Stimulated activated CD4-positive, alpha-beta T cell treated with anti-CD3 and anti-CD28 coated beads, Interleukin-1b, Interleukin-23, amount 100 ng/mL, for 1 hour (primary cell): ENCODE measurements around the gene VGF.
A peak's percentile ranks its signal among the peaks of the same experiment; 100 is the strongest.

Experiments
- DNase-seq, 2 donors: peaks; one replicate each; pipeline ENCODE4 v3.0.0-alpha.2; 2020; ENCODE audit warnings: low read depth in 2 of 2

VGF gene

DNA sequence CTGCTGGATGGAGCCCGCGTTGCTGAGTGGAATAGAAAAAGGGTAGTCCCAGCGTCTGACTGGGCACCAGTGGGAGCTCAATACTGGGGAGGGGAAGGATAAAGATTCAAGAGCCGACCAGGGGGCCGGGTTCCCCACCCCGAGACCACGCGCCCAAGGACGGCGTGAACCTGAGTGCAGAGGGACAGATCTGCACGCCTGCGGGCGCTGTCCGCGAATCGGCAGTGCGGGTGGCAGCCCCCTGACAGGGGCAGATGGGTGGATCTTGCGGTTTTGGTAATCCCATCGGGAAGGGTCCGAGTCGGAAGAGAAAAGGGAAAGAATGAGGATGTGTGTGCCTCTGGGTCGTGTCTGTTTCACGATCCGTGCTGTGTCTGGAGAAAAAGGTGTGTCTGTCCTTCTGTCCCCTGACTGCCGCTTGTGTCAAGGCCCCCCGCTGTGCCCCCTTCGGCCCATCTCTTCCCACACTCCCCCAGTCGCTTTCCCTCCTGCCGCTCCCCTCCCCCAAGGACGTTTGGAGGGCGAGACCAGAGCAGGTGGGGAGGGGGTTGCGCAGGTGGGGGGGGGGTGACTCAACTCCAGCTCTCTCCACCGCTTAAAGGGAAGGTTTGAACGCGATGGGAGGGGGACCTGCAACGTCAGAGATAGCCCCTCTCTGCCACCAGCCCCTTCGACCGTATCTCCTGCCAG is 734 bp upstream of the VGF start:
- DNase-seq, result no peak

DNA sequence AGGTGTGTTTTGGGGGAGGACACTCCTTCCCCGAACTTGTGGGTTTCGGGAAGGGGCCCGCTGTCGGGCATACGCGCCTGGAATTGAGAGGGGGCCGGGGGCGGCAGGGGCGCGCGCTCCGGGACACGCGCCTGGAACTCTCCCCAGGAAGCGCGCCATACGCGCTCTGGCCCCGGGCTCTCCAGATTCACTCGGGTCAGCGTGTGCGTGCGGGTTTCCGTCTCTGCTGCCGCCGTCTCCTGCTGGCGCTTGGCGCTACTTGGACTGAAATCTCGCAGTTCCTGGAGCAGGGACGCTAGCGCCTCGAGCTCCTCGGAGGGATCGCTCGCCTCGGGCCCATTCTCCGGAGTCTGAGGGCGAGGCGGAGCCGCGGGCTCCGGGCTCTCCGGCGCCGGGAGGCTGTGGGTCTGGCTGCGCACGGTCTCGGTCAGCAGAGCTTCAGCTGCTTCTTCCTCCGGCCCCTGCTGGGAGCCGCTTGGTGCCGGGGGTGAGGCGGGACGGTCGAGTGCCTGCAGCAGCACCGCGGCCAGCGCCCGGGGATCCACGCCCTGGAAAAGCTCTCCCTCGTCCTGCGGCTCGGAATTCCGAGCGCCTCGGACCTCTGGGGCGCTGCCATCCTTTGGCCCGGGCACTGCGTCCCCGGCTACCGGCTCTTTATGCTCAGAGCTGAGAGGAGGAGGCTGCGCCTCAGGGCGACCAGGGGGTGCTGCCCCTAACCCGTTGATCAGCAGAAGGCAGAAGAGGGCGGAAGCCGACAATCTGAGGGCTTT is 1.1 kb downstream of the VGF start:
- DNase-seq, result no peak

DNA sequence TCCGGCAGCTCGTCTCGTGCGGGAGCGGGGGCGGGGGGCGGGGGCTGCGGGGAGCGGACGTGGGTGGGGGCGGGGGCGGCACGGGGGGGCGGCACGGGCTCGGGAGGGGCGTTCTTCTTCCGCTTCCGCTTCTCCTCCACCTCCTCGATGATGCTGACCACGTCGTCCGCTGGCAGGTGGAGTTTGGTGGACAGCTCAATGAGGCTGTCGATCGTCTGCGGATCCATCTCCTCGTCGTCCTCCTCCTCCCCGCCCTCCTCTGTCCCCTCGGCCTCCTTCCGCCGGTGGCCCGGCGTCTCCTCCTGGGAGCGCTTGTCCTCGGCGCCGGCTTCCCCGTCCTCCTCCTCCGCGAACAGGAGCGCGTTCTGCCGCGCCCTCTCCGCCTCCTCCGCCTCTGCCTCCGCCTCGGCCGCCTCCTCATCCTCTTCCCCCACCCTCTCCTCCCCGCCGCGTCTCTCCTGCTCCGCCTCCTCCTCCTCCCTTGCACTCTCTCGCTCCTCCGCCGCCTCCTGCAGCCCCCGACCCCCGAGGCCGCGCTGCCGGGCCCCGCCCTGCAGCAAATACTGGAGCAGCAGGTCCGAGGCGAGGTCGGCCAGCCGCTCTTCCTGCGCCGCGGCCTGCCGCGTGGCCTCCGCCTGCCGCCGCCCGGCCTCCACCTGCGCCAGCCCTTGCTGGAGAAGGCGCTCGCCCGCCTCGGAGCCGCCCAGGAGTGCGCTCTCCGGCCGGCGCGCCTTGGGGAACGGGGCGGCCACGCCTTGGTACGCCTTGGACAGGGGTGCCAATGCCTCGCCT is 1.9 kb downstream of the VGF start:
- no peak for DNase-seq

DNA sequence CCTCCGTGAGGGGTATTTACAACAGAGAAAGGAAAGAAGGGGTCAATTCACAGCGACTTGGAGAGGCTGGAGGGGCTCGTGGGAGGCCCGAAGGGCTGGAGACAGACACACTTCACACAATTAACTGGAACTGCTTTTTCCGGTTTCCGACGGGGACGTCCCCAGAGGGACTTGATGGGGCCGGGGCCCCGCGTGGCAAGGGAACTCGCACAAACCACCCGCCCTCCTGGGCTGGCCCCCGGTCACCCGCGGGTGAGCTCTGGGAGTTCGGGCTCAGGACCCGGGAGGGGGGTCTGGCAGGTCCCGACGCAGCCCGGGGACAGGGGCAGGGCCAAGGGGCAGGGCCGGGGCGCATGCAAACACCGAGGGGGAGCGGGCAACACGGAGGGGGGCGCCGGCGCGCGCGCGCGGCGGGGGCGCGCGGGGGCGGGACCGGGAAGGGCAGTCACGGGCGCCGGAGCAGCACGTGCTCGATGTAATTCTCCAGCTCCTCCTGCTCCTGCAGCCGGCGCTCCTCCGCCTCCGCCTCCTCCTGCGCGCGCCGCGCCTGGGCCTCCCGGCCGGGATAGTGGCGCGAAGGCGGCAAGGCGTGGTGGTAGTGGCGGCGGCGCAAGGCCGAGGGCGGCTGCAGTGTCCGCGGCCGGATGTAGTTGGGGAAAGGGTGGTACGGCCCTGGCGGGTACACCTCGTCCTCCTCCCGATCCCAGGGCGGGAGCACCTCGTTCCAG is 2.7 kb downstream of the VGF start:
- DNase-seq, result no peak

DNA sequence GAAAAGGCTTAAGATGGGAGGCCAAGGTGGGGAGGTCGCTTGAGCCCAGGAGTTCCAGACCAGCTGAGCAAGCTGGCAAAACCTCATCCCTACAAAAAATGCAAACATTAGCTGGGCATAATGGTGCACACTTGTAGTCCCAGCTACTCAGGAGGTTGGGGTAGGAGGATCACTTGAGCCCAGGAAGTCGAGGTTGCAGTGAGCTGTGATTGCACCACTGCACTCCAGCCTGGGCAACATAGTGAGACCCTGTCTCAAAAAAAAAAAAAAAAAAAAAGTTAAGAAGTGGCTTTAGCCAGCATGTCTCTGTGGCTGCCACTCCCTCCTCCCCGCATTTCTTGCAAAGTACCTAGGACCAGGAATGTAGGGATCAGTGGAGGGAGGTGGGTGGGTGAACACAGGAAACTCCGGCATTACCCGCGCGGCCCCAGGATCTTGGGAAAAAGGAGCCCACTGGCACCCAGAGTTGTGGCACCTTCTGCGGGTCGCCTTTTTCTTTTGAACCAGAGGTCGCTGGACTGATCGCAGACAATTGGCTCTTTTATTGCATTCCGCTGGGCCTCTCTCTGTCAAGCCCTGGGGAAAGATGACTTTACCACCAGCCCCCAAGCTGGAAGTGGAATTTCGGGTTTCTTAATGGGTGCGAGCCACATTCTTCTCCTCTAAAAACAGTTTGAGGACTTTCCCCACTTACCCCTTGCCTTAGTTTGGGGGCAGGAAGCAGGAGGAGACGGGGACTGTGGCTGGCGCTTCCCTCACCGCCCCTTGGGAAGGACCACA is 3.5 kb downstream of the VGF start:
- no peak for DNase-seq

DNA sequence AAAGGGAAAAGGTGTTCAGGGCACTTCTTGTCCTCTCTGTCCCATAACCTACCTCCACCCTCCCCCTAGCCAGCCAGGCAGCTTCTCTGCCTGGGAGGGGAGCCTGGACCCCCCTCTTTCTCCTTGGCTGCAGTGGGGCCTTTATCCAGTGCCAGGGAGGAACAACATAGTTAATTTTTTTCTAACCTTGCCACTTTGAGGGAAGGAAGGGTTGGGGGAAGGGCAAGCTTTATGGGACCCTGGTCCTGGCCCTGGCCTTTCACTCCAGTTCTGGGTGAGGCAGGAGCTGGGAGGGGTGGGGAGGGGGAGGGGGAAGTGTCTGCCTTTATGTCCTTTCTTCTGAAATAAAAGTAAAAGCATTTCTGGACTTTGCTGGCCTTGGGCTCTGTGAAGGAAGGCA is 4.5 kb downstream of the VGF start:
- no peak for DNase-seq

DNA sequence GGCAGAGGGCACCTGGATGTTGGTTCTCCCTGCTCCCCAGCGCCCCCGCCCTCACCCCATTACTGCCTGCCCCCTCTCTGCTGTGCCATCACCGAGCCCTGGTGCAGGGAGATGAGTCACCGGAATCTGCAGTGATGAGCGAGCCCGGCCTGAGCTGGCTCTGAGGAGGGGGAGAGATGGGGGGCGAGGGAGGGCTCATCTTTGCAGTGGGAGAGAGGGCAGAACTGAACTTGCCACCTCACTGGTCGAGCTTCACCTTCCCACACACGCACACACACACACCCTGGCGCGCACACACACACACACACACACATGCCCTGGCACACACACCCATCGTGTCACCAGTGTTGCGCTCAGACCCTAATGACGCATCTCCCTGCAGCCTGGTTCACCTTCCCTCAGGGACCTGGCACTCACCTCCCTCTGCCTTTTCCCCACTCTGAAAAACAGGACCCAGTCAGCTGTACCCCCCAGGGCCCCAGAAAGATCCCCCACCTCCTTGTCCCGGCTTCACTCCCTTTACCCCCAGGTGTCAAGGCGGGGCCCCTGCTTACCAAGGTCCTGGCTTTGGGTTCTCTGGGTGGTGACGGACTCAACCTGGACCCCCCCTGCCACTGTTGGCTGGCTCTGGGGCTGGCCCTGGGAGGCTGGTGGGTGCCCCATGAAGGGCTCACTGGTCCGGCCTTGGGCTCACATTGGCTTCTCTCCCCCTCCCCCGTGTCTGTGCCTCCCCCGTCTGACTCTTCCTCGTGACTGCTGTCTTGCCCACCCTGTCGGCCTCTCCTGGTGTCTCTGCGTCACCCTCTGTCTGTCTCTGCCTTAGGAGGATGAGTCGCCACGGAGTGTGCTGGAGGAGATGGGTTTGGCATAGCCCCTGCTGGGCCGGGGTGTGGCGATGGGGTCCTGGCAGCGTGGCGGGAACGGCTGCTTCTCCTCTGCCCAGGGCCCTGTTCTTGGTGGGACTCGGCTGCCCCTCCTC is 5.4 kb downstream of the VGF start:
- DNase-seq, result no peak

DNA sequence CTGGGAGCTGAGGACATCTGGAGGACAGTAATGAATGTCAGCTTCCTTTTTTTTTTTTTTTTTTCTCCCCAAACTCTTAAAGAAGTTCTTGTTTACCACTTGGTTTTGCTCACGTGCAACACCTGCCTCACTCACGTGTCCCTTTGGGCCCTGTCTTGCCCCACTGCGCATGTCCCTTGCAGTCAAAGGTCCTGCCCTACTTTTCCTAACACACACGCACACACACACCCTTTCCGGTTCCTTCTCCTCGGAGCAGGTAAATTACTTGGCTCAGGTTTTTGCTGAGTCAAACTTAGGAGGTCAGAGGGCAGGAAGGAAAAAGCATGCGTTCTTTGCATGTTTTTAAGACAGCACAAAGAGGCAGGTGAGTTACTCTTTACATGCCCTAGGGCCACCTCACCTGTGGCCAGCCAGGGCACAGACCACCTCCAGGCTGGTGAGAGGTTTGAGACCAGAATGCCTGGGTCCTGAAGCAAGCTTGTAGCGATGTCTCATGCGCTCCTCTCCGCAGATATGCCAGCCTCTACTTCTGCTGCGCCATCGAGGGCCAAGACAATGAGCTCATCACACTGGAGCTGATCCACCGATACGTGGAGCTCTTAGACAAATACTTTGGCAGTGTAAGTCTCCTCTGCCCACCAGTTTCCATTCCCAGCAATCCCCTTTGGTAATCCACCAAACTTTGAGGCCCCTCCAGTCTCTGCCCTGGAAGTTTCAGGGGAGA is 8.3 kb downstream of the VGF start:
- no peak for DNase-seq

DNA sequence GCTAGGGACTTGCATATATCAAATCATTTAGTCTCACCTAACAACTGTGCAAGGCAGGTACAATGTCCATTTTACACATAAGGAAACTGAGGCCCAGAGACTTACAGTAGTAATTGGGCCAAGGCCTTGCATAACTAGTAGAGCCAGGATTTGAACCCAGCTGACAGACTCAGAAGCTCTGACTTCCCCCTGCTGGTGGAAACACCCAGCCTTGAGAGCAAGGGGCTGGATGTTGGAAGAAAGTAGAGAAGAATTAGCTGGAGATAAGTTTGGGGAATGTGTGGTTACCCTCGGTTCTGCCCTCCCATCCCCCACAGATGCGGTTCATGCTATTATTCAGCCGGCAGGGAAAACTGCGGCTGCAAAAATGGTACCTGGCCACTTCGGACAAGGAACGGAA is 9.1 kb downstream of the VGF start:
- no peak for DNase-seq

DNA sequence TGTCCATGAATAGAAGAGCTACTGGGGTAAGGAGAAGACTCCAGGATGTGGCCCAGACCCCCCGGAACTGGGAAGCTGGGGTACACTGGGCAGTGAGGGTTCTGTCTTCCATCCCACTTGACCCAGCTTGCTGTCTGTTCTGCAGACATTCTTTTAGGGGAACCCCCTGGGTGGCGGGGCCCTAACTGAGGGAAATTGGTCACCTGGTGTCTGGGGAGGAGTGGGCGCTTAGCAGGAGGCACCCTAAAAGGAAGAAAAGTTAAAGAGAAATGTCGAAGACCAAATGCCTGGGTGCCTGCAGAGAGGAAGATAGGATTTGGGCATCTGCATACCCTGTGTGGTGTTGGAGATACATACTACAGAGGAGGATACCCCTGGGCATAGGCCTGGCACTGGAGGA is 10.1 kb downstream of the VGF start:
- DNase-seq, result no peak

DNA sequence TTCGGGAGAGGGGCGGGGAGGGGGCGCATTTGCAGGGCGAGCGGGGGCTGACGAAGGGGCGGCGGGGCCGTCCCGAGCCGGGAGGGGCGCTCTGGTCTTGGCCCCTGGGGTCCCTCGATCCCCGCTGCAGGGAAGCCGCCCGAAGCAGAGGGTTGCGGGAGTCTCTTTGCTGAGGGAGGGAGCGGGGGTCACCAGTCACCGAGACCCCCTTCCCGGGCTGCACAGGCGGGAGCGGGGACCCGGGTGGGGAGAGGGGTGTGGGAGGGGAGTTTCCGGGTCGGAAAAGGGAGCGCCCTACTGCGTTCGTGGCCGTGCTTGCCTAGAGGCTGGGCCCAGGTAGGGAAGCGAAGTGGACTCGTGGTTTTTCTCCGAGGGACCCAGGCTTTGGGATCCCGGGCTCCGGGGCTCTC is 10.7 kb downstream of the VGF start:
- no peak for DNase-seq

DNA sequence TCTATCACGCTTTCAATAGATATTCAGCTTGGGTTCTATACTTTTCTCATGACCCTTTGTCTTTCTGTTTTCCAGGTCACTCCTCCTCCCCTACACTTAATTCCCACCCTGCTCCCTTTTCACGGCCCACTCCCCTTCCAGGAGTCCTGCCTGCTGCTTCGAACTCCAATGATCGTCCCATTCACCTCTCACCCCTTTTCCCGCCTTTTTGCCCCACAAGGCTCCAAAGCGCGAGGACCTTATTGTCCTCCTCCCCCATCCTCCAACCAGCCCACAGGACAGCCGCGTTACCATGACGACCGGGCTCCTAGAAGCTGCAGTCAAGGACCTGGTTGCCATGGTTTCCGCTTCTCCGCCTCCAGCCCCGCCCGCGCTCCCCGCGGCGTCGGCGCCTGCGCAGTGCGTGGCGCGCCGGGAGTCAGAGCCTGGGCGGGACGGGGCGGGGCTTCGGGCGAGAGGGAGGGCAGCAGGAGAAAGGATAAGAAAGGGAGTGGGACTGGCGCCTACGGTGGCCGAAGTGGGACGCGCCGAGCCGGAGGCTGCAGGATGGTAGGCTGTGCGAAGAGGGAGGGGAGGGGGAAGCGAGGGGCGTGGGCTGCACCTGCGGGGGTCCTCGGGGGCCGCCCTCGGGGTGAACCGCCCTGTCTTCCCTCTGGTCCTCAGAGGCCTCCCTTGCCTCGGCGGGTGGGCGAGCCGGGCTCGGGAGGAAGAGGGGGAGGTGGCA is 11.2 kb downstream of the VGF start, which contains the start of gene AP1S1:
TSS of gene AP1S1 (plus strand) at position 508 of the 724 bp plus-strand sequence. CDS start at position 547, 39 bp downstream.
- peak; percentile 81 to 86 for DNase-seq

DNA sequence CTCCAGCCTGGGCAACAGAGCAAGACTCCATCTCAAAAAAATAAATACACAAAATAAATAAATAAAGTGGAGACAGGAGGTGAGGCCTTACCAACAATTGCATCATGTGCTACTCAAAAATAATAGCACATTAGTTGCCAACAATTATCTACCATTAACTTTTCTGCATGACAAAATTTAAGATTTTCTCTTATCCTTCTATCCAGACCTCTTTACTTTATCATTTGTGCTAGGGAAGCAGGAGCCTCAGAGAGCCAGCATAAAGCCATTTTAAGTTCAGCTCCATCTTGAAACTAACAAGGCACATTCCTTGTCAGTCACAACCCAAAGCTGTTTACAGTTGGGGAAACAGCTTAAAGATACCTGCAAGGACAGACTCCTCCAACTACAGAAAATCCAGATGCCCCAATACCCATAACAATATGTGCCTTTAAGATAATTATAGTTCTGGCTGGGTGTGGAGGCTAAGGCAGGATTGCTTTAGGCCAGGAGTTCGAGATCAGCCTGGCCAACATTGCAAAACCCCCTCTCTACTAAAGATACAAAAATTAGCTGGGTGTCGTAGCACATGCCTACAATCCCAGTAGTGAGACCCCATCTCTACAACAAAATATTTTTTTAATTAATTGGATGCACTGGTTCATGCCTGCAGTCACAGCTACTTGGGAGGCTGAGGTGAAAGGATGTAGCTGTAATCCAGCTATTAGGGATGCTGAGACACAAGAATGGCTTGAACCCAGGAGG is 13.3 kb downstream of the VGF start:
- no peak for DNase-seq

DNA sequence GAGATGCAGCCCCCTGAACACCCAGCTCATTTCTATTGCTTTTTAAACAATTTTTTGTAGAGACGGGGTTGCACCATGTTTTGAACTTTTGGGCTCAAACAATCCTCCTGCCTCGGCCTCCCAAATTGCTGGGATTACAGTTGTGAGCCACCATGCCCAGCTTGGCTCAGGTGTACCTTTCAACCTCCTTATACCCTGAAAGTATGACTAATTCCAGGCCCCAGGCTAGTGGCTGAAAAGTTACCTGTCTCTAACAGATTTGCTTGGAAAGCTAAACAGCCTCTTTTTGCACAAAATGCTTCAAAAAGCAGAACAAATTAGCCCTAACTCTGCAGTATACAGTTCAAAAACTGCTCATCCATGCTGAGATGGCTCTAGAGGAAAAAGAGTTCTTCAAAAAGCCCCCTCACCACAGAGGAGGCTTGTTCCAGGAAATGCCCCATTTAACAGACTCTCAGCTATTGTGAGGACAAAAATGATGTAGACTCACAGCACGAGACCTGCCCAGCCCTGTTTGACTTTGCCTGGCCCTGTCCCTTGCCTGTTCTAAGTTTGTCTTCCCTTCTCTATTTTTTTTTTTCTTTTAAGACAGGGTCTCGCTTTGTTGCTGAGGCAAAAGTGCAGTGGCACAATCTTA is 24.5 kb downstream of the VGF start:
- no peak for DNase-seq

DNA sequence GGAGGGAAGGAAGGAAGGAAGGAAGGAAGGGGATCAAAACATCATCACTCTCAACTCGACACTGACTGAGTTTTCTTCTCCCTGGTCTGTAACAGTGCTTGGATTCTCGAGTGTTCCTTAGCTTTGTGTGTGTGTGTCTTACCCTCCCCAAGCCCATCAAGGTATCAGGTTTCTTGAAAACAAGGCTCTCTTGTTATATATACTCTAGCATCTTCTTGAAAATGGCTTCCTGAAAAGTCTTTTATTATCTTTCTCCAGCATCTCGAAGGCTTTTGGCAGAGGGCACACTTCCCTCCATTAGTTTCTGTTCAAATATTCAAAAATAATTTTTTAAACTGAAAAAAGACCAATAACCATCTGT is 25.1 kb downstream of the VGF start:
- DNase-seq, result no peak

DNA sequence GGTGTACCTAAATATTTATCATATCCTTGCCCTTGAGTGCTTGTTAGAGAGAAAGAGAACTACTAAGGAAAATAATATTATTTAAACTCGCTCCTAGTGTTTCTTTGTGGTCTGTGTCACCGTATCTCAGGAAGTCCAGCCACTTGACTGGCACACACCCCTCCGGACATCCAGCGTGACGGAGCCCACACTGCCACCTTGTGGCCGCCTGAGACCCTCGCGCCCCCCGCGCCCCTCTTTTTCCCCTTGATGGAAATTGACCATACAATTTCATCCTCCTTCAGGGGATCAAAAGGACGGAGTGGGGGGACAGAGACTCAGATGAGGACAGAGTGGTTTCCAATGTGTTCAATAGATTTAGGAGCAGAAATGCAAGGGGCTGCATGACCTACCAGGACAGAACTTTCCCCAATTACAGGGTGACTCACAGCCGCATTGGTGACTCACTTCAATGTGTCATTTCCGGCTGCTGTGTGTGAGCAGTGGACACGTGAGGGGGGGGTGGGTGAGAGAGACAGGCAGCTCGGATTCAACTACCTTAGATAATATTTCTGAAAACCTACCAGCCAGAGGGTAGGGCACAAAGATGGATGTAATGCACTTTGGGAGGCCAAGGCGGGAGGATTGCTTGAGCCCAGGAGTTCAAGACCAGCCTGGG is 27.0 kb downstream of the VGF start:
- peak; percentile 64 to 70 for DNase-seq

DNA sequence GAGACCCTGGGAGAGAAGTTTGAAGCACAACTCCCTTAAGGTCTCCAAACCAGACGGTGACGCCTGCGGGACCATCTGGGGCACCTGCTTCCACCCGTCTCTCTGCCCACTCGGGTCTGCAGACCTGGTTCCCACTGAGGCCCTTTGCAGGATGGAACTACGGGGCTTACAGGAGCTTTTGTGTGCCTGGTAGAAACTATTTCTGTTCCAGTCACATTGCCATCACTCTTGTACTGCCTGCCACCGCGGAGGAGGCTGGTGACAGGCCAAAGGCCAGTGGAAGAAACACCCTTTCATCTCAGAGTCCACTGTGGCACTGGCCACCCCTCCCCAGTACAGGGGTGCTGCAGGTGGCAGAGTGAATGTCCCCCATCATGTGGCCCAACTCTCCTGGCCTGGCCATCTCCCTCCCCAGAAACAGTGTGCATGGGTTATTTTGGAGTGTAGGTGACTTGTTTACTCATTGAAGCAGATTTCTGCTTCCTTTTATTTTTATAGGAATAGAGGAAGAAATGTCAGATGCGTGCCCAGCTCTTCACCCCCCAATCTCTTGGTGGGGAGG is 27.6 kb downstream of the VGF start:
- no peak for DNase-seq
